Vagina (tissue), 2 donors: ENCODE data around the gene GRIK4. TPM values are rescaled to one million over a fixed set of nuclear protein-coding genes. Genes with fewer than 3 reads are reported as not detected.
A peak's percentile ranks its signal among the peaks of the same experiment; 100 is the strongest.

Experiments used
- DNase-seq, 2 donors: peaks; one replicate each; pipeline ENCODE4 v3.0.0-alpha.2; 2017; ENCODE audit errors: extremely low spot score in 2 of 2
- H3K27ac ChIP-seq: fragments of 200-600 bp; sonication (generic); one replicate; pipeline ENCODE4 v1.5.1; 2019
- H3K27me3 ChIP-seq: fragments of 200-600 bp; sonication (generic); one replicate; pipeline ENCODE4 v1.5.1; 2019
- H3K36me3 ChIP-seq, 2 donors: fragments of 200-600 bp; sonication (generic); one replicate each; pipeline ENCODE4 v1.5.1; 2017 to 2019
- H3K4me1 ChIP-seq: fragments of 200-600 bp; sonication (generic); one replicate; pipeline ENCODE4 v1.5.1; 2019
- H3K4me3 ChIP-seq, 2 donors: fragments of 200-600 bp; sonication (generic); 1 replicate in 1 of 2; 2 replicates in 1 of 2; pipeline ENCODE4 v1.5.1; 2016 to 2019
- H3K9me3 ChIP-seq: fragments of 200-600 bp; sonication (generic); one replicate; pipeline ENCODE4 v1.5.1; 2019
- CTCF ChIP-seq, 3 experiments: fragments of 450-650 bp in 2 of 3; fragments of 200-600 bp in 1 of 3; sonication (generic) in 1 of 3; IDR thresholded peaks; one replicate each; pipeline ENCODE4 v1.5.1; 2017 to 2019; ENCODE audit warnings: antibody characterized with exemption in 3 of 3, mild to moderate bottlenecking in 2 of 3, moderate library complexity in 2 of 3
- POLR2A ChIP-seq, 2 donors: fragments of 450-650 bp; IDR thresholded peaks; one replicate each; pipeline ENCODE4 v1.6.1; 2017; ENCODE audit warnings: antibody characterized with exemption in 2 of 2, mild to moderate bottlenecking in 2 of 2, moderate library complexity in 2 of 2
- POLR2AphosphoS5 ChIP-seq, 2 donors: sonication (generic); formaldehyde crosslinking; IDR thresholded peaks; one replicate each; pipeline ENCODE4 v1.9.0; 2017; ENCODE audit warnings: antibody characterized with exemption in 2 of 2, mild to moderate bottlenecking in 2 of 2, low read depth in 1 of 2; ENCODE audit not compliant: insufficient read depth in 1 of 2
- intact Hi-C: fragments of 100-400 bp; cut with DNase I; formaldehyde crosslinking; loops from one replicate; pipeline ENCODE4 v1.15.1; 2023
- total RNA-seq: library from RNA; depleted of rRNA; stranded (reverse); fragments of >200 nt; gene quantifications from one replicate; pipeline ENCODE4 v1.2.3, GENCODE V29; 2016

GRIK4 gene
- total RNA-seq, 1 donor from 2014 or later = 0.25 TPM

- Histone ChIP-seq H3K9me3 (no peaks in the 10 kb centered on the region), H3K27me3 (no peaks in the 10 kb centered on the region), H3K4me3 (no peak overlapping the region), H3K4me1 (no peaks in the 10 kb centered on the region), H3K27ac (no peak overlapping the region), H3K36me3 (no peaks in the 10 kb centered on the region)
- intact Hi-C loops = no loop called here
- TF ChIP-seq POLR2A (IDR thresholded peaks at IDR 0.05) = no peak
- TF ChIP-seq CTCF (IDR thresholded peaks at IDR 0.05) = no peak
- no peak for TF ChIP-seq POLR2AphosphoS5 (IDR thresholded peaks at IDR 0.05; ENCODE audit: insufficient read depth in 1 of 2, low read depth in 1 of 2)
- DNase-seq = no peak
Observed at GRCh38 chr11:120797143-120797542, 285.6 kb downstream of the GRIK4 start.

- no peak for DNase-seq
Observed at GRCh38 chr11:120798854-120799253, 287.3 kb downstream of the GRIK4 start.

GRCh38 chr11:120800206-120800605 lies 288.7 kb downstream of the GRIK4 start:
- Histone ChIP-seq H3K27ac (no peak overlapping the region), H3K36me3 (no peaks in the 10 kb centered on the region), H3K9me3 (no peaks in the 10 kb centered on the region), H3K4me1 (no peaks in the 10 kb centered on the region), H3K4me3 (no peak overlapping the region), H3K27me3 (no peaks in the 10 kb centered on the region)
- intact Hi-C loops = no loop called here
- no peak for DNase-seq
- TF ChIP-seq POLR2AphosphoS5 (IDR thresholded peaks at IDR 0.05; ENCODE audit: insufficient read depth in 1 of 2, low read depth in 1 of 2) (no peak), CTCF (IDR thresholded peaks at IDR 0.05) (no peak), POLR2A (IDR thresholded peaks at IDR 0.05) (no peak)

More at GRCh38 chr11:120798854-120799253, 287.3 kb downstream of the GRIK4 start:
- intact Hi-C loops = no loop called here
- Histone ChIP-seq H3K27me3 (no peaks in the 10 kb centered on the region), H3K4me3 (no peak overlapping the region), H3K4me1 (no peaks in the 10 kb centered on the region), H3K27ac (no peak overlapping the region), H3K36me3 (no peaks in the 10 kb centered on the region), H3K9me3 (no peaks in the 10 kb centered on the region)
- TF ChIP-seq POLR2AphosphoS5 (IDR thresholded peaks at IDR 0.05; ENCODE audit: insufficient read depth in 1 of 2, low read depth in 1 of 2) (no peak), POLR2A (IDR thresholded peaks at IDR 0.05) (no peak), CTCF (IDR thresholded peaks at IDR 0.05) (no peak)

- Histone ChIP-seq H3K27ac (no peak overlapping the region), H3K36me3 (no peaks in the 10 kb centered on the region), H3K9me3 (no peaks in the 10 kb centered on the region), H3K4me1 (no peaks in the 10 kb centered on the region), H3K4me3 (no peak overlapping the region), H3K27me3 (no peaks in the 10 kb centered on the region)
- DNase-seq = no peak
- peak; percentile 48 to 84 (median 76) for TF ChIP-seq CTCF (IDR thresholded peaks at IDR 0.05)
- TF ChIP-seq POLR2A (IDR thresholded peaks at IDR 0.05) = no peak
- intact Hi-C loops = no loop called here
Observed at GRCh38 chr11:120801801-120802689, 290.5 kb downstream of the GRIK4 start.

- H3K27me3 ChIP-seq = no peaks in the 10 kb centered on the region
- intact Hi-C loops = no loop called here
- H3K4me3 ChIP-seq = no peak overlapping the region
- TF ChIP-seq POLR2AphosphoS5 (IDR thresholded peaks at IDR 0.05; ENCODE audit: insufficient read depth in 1 of 2, low read depth in 1 of 2) (no peak), CTCF (IDR thresholded peaks at IDR 0.05) (no peak), POLR2A (IDR thresholded peaks at IDR 0.05) (no peak)
- no peaks in the 10 kb centered on the region for H3K9me3 ChIP-seq
- H3K36me3 ChIP-seq = no peaks in the 10 kb centered on the region
- DNase-seq = no peak
- peaks cover 8% of the 10 kb centered on the region for H3K4me1 ChIP-seq
- H3K27ac ChIP-seq = no peak overlapping the region
Observed at GRCh38 chr11:120805960-120806555, 294.5 kb downstream of the GRIK4 start.
